Measurements from ENCODE around the gene CROCC2.

- no peak for TF ChIP-seq CTCF (IDR thresholded peaks at IDR 0.05; ENCODE audit: insufficient read depth, low read length)
- no peak for TF ChIP-seq REST (IDR thresholded peaks at IDR 0.05; ENCODE audit: insufficient replicate concordance, low read depth)
- no peak for TF ChIP-seq SPI1 (IDR thresholded peaks at IDR 0.05; ENCODE audit: borderline replicate concordance, low read depth)
- no peak for TF ChIP-seq POLR2AphosphoS5 (IDR thresholded peaks at IDR 0.05; ENCODE audit: low read depth)
Measured at GRCh38 chr2:240972636-240973521, 66.7 kb downstream of the CROCC2 start.

All from HL-60 (cell line).